PC-9 (cell line): ENCODE results near the gene CCBE1.

Experiments used
- EZH2 ChIP-seq: fragments of 200-600 bp; sonication (generic); IDR thresholded peaks from 2 replicates; pipeline ENCODE4 v1.8.0; 2017; ENCODE audit warnings: antibody characterized with exemption, low read depth
- TF ChIP-seq, protein P1 (sequence below): fragments of 200-600 bp; sonication (generic); conservative IDR thresholded peaks from 2 replicates; pipeline ENCODE4 v1.6.1; 2017; ENCODE audit warnings: mixed run types, antibody characterized with exemption, mild to moderate bottlenecking, moderate library complexity

- TF ChIP-seq, protein P1, sequence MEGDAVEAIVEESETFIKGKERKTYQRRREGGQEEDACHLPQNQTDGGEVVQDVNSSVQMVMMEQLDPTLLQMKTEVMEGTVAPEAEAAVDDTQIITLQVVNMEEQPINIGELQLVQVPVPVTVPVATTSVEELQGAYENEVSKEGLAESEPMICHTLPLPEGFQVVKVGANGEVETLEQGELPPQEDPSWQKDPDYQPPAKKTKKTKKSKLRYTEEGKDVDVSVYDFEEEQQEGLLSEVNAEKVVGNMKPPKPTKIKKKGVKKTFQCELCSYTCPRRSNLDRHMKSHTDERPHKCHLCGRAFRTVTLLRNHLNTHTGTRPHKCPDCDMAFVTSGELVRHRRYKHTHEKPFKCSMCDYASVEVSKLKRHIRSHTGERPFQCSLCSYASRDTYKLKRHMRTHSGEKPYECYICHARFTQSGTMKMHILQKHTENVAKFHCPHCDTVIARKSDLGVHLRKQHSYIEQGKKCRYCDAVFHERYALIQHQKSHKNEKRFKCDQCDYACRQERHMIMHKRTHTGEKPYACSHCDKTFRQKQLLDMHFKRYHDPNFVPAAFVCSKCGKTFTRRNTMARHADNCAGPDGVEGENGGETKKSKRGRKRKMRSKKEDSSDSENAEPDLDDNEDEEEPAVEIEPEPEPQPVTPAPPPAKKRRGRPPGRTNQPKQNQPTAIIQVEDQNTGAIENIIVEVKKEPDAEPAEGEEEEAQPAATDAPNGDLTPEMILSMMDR: no peak
- TF ChIP-seq EZH2: no peak
These were observed 246.2 kb downstream of the CCBE1 start for GRCh38 chr18:59451073-59451472.
